Measurements from ENCODE around the gene PPT2.

DNA sequence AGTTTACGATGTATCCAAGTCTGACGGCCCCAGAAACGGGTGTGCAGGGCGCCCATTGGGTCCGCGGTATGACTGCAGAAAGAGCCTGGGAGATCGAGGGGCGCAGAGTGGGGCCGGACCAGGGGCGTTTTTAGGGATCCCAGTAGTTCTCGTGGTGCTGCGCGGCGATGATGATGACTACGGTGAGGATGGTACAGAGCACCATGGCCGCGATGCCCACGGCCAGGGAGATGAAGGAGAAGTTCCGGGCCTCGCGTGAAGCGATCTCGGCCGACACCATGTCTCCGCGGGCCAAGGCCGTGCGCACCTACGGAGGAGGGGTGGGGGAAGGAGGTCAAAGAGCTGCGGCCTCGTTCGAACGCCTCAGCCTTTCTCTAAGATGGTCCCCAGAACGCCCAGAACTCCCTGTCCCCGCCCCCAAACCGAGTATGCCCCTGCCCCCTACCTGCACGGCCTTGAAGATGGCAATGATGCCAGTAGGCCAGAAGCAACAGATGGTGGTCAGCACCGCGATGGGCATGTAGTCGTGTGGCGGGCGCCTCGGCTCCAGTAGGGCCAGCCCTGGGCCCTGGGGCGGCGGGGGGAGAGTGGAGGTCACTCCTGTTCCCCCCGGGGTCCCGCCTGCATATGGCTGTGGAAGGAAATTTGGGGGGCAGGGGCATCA is 4.7 kb upstream of the PPT2 start:
- no peak for TF ChIP-seq EP300 (IDR thresholded peaks at IDR 0.05)
- TF ChIP-seq, protein P1, sequence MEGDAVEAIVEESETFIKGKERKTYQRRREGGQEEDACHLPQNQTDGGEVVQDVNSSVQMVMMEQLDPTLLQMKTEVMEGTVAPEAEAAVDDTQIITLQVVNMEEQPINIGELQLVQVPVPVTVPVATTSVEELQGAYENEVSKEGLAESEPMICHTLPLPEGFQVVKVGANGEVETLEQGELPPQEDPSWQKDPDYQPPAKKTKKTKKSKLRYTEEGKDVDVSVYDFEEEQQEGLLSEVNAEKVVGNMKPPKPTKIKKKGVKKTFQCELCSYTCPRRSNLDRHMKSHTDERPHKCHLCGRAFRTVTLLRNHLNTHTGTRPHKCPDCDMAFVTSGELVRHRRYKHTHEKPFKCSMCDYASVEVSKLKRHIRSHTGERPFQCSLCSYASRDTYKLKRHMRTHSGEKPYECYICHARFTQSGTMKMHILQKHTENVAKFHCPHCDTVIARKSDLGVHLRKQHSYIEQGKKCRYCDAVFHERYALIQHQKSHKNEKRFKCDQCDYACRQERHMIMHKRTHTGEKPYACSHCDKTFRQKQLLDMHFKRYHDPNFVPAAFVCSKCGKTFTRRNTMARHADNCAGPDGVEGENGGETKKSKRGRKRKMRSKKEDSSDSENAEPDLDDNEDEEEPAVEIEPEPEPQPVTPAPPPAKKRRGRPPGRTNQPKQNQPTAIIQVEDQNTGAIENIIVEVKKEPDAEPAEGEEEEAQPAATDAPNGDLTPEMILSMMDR (IDR thresholded peaks at IDR 0.05): no peak
- no peak for TF ChIP-seq POLR2A (IDR thresholded peaks at IDR 0.05)
- no peak for TF ChIP-seq POLR2AphosphoS5 (IDR thresholded peaks at IDR 0.05)
